ENCODE data around the gene TGM4.

DNA sequence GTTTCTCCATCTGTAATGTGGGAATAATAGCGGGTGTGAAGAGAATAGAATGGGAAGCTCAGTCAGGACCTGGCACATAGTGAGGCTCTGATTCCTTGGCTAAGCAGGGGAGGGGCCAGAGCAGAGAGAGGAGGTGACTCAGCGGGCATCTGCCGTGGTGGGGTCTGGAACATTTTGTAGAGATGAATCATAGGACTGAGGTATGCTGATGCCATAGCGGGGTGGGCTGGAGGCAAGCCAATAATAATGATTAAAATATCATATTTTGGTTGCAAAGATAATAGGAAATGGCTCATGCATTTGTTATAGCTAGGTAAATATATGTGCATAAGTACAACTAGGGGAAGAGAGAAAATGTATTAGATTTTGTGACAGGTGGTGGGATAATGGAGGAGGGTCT, 11.2 kb downstream of the TGM4 start:
- TF ChIP-seq, protein P1, sequence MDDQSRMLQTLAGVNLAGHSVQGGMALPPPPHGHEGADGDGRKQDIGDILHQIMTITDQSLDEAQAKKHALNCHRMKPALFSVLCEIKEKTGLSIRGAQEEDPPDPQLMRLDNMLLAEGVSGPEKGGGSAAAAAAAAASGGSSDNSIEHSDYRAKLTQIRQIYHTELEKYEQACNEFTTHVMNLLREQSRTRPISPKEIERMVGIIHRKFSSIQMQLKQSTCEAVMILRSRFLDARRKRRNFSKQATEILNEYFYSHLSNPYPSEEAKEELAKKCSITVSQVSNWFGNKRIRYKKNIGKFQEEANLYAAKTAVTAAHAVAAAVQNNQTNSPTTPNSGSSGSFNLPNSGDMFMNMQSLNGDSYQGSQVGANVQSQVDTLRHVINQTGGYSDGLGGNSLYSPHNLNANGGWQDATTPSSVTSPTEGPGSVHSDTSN (CRISPR knock-in tag; IDR thresholded peaks at IDR 0.05): no peak
- no peak for TF ChIP-seq ZNF416 (tag by site-specific recombination; IDR thresholded peaks at IDR 0.05)

All from HEK293 (cell line).